SK-N-SH treated with all-trans-retinoic acid at 6 μM for 48 hours (cell line): ENCODE data around the gene SDF4.

Source experiments
- ATAC-seq: fragments of 200-7000 bp; cut with Tn5 transposase; 3 replicates; pipeline ENCODE4 v1.9.1; 2020; ENCODE audit warnings: mild to moderate bottlenecking, moderate library complexity
- ARNTL ChIP-seq: fragments of 450-650 bp; formaldehyde crosslinking; IDR thresholded peaks from 2 replicates; pipeline ENCODE4 v1.5.0; 2020; ENCODE audit warnings: low read depth, mild to moderate bottlenecking, moderate library complexity, borderline replicate concordance
- BACH2 ChIP-seq: fragments of 250-450 bp; sonication (Bioruptor Pico); IDR thresholded peaks from 2 replicates; pipeline ENCODE4 v1.9.0; 2021; ENCODE audit warnings: mild to moderate bottlenecking, borderline replicate concordance
- CREB5 ChIP-seq: fragments of 250-450 bp; sonication (Bioruptor Pico); IDR thresholded peaks from 2 replicates; pipeline ENCODE4 v1.5.1; 2020; ENCODE audit warnings: low read depth, mild to moderate bottlenecking, moderate library complexity
- CSRNP3 ChIP-seq: fragments of 250-450 bp; sonication (Bioruptor Pico); IDR thresholded peaks from 2 replicates; pipeline ENCODE4 v1.5.1; 2021; ENCODE audit warnings: mild to moderate bottlenecking, moderate library complexity
- ESRRG ChIP-seq: fragments of 250-450 bp; sonication (Bioruptor Pico); IDR thresholded peaks from 2 replicates; pipeline ENCODE4 v1.6.1; 2021; ENCODE audit warnings: mild to moderate bottlenecking
- OSR1 ChIP-seq: fragments of 250-450 bp; sonication (Bioruptor Pico); IDR thresholded peaks from 2 replicates; pipeline ENCODE4 v1.8.0; 2022; ENCODE audit warnings: moderate library complexity, mild to moderate bottlenecking, inconsistent platforms
- PPARA ChIP-seq: fragments of 250-450 bp; sonication (Bioruptor Pico); IDR thresholded peaks from 2 replicates; pipeline ENCODE4 v1.5.0; 2020; ENCODE audit warnings: mild to moderate bottlenecking, borderline replicate concordance
- RARB ChIP-seq: fragments of 250-450 bp; sonication (Bioruptor Pico); IDR thresholded peaks from 2 replicates; pipeline ENCODE4 v1.8.0; 2021; ENCODE audit warnings: mild to moderate bottlenecking, moderate library complexity
- SNAI2 ChIP-seq: fragments of 250-450 bp; sonication (Bioruptor Pico); IDR thresholded peaks from 2 replicates; pipeline ENCODE4 v1.5.0; 2020; ENCODE audit warnings: mild to moderate bottlenecking, moderate library complexity
- TOX ChIP-seq: fragments of 250-450 bp; sonication (Bioruptor Pico); IDR thresholded peaks from 2 replicates; pipeline ENCODE4 v1.8.0; 2021; ENCODE audit warnings: mild to moderate bottlenecking, moderate library complexity, borderline replicate concordance
- TSHZ2 ChIP-seq: fragments of 250-450 bp; sonication (Bioruptor Pico); IDR thresholded peaks from 2 replicates; pipeline ENCODE4 v1.5.0; 2020; ENCODE audit warnings: mild to moderate bottlenecking, moderate library complexity
- ZC3H10 ChIP-seq: fragments of 250-450 bp; sonication (Bioruptor Pico); IDR thresholded peaks from 2 replicates; pipeline ENCODE4 v1.5.1; 2021; ENCODE audit warnings: mild to moderate bottlenecking, moderate library complexity
- ZFP3 ChIP-seq: fragments of 250-450 bp; sonication (Bioruptor Pico); IDR thresholded peaks from 2 replicates; pipeline ENCODE4 v1.5.0; 2020; ENCODE audit warnings: mild to moderate bottlenecking, moderate library complexity
- ZFP30 ChIP-seq: fragments of 450-650 bp; formaldehyde crosslinking; IDR thresholded peaks from 2 replicates; pipeline ENCODE4 v1.5.0; 2022; ENCODE audit warnings: mild to moderate bottlenecking, moderate library complexity
- ZNF565 ChIP-seq: fragments of 450-650 bp; formaldehyde crosslinking; conservative IDR thresholded peaks from 2 replicates; pipeline ENCODE4 v1.5.0; 2020; ENCODE audit warnings: low read depth, mild to moderate bottlenecking, moderate library complexity
- ZNF70 ChIP-seq: fragments of 450-650 bp; formaldehyde crosslinking; IDR thresholded peaks from 2 replicates; pipeline ENCODE4 v1.5.0; 2020; ENCODE audit warnings: mild to moderate bottlenecking, moderate library complexity
- TF ChIP-seq, protein P1 (sequence below): fragments of 250-450 bp; sonication (Bioruptor Pico); IDR thresholded peaks from 2 replicates; pipeline ENCODE4 v1.8.0; 2021; ENCODE audit warnings: low read depth, mild to moderate bottlenecking, moderate library complexity, borderline replicate concordance
- TF ChIP-seq, protein P2 (sequence below): fragments of 250-450 bp; sonication (Bioruptor Pico); IDR thresholded peaks from 2 replicates; pipeline ENCODE4 v1.8.0; 2020; ENCODE audit warnings: mild to moderate bottlenecking, moderate library complexity, borderline replicate concordance

Gene SDF4

DNA sequence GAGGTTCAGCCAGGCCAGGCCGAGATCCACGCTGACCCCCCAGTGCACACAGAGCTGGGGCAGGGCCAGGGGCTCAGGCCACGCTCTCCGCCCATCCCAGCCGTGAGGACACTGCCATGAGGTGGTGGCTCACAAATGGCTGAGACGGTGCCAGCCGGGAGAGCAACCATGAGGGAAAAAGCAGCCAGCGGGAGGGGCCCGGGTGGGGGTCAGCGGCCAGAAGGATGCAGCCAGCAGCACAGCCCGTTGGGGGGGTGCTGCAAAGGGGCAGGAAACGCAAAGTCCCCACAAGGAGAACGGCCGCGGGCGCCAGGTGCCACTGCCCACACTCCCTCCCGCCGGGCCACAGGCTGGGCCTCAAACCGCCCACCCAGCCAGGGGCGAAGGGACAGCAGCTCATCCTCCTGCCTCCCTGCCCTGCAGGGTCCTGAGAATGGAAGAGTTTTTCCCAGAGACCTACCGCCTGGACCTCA is 49.8 kb downstream of the SDF4 start:
- TF ChIP-seq ZNF565 (CRISPR knock-in tag): no peak
- TF ChIP-seq ZC3H10 (CRISPR knock-in tag): no peak
- TF ChIP-seq OSR1 (CRISPR knock-in tag): no peak
- TF ChIP-seq BACH2 (CRISPR knock-in tag): no peak
- no peak for TF ChIP-seq RARB
- TF ChIP-seq TSHZ2 (CRISPR knock-in tag): no peak
- TF ChIP-seq ARNTL (CRISPR knock-in tag): no peak
- TF ChIP-seq PPARA (CRISPR knock-in tag): no peak
- TF ChIP-seq CSRNP3 (CRISPR knock-in tag): no peak
- TF ChIP-seq CREB5 (CRISPR knock-in tag): no peak
- TF ChIP-seq, protein P1, sequence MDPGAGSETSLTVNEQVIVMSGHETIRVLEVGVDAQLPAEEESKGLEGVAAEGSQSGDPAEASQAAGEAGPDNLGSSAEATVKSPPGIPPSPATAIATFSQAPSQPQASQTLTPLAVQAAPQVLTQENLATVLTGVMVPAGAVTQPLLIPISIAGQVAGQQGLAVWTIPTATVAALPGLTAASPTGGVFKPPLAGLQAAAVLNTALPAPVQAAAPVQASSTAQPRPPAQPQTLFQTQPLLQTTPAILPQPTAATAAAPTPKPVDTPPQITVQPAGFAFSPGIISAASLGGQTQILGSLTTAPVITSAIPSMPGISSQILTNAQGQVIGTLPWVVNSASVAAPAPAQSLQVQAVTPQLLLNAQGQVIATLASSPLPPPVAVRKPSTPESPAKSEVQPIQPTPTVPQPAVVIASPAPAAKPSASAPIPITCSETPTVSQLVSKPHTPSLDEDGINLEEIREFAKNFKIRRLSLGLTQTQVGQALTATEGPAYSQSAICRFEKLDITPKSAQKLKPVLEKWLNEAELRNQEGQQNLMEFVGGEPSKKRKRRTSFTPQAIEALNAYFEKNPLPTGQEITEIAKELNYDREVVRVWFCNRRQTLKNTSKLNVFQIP (CRISPR knock-in tag): no peak
- no peak for TF ChIP-seq TOX (CRISPR knock-in tag)
- no peak for TF ChIP-seq ZNF70
- TF ChIP-seq, all 23 proteins: peak for 0
- no peak for ATAC-seq

DNA sequence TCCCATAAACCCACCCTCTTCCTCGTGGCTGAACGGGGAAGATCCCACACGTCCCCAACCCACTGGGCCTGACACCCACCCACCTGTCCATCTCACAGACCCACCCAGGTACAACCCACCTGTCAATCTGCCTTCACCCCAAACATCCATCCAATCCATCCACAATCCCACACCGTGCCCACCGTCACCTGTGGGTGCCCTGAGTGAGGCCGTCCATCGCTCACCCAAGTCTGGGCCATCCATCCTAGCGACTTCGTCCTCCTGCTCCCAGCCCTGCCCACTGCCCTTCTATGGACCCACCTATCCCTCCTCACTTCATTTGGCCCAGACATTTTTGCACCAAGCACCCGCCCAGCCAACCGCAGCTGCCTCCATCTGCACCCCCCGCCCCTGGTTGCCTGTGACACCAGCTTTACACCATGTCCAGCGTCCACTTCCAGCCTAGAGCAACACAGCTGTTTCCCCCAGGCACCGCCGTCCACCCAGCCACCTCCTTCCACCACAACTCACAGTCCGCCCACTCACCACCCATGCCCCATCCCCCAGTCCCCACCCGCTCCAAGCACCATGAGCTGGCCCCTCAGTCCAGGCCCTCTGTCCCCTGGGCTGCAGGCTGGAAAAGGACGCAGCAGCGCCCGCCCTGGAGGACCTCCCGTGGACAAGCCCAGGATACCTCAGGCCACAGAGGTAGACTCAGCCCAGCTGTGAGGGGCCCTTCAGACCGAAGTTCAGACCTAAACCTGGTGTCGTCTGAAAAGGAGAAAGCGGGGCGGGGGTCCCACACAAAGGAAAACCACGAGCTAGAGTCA is 50.5 kb downstream of the SDF4 start:
- ATAC-seq: no peak
- TF ChIP-seq ZFP3 (CRISPR knock-in tag) (no peak), ARNTL (CRISPR knock-in tag) (no peak)

DNA sequence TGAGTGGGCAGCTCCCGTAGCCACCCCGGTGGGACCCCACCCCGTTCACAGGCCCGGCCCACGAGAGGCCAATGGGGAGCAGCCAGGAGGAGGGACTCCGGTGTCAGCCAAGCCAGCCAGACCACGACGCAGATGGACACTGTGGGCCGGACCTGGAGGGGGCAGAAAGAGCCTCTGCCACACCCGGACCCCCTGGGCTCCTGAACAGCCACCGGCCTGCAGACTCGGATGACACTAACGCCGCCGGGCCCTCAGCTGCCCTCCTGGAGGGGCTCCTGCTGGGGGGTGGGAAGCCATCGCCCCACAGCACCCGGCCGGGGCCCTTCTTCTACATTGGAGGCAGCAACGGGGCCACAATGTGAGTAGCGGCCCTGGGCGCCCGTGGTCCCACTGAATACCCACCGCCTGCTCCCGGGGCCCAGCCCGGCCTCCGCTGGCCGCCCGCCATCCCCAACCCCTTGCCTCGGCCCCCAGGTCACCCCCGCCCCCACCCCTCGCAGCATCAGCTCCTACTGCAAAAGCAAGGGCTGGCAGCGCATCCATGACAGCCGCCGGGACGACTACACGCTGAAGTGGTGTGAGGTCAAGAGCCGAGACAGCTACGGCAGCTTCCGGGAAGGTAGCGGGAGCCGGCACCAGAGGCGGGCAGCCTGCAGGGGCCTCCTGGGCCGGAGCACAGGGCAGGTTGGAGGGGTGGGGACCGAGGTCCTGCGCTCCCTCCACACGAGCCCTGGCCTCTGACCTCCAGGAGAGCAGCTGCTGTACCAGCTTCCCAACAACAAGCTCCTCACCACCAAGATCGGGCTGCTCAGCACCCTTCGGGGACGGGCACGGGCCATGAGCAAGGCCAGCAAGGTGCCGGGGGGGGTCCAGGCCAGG is 51.6 kb downstream of the SDF4 start:
- ATAC-seq: no peak
- TF ChIP-seq, protein P2, sequence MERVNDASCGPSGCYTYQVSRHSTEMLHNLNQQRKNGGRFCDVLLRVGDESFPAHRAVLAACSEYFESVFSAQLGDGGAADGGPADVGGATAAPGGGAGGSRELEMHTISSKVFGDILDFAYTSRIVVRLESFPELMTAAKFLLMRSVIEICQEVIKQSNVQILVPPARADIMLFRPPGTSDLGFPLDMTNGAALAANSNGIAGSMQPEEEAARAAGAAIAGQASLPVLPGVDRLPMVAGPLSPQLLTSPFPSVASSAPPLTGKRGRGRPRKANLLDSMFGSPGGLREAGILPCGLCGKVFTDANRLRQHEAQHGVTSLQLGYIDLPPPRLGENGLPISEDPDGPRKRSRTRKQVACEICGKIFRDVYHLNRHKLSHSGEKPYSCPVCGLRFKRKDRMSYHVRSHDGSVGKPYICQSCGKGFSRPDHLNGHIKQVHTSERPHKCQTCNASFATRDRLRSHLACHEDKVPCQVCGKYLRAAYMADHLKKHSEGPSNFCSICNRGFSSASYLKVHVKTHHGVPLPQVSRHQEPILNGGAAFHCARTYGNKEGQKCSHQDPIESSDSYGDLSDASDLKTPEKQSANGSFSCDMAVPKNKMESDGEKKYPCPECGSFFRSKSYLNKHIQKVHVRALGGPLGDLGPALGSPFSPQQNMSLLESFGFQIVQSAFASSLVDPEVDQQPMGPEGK (CRISPR knock-in tag): no peak
- TF ChIP-seq ZFP30 (CRISPR knock-in tag) (no peak), BACH2 (CRISPR knock-in tag) (no peak), ZNF70 (no peak), ESRRG (no peak), PPARA (CRISPR knock-in tag) (no peak), RARB (no peak), TSHZ2 (CRISPR knock-in tag) (no peak), CSRNP3 (CRISPR knock-in tag) (no peak), SNAI2 (no peak)
- TF ChIP-seq, protein P1 (CRISPR knock-in tag): no peak
